Osteoblast (primary cell): ENCODE results near the gene FTH1. TPM values are rescaled to one million over a fixed set of nuclear protein-coding genes. Genes with fewer than 3 reads are reported as not detected.

ENCODE experiments used
- DNase-seq: peaks from one replicate; pipeline ENCODE4 v3.0.0; 2011; ENCODE audit warnings: low spot score, mixed read lengths; ENCODE audit not compliant: insufficient read length; ENCODE audit errors: missing footprints
- H2AFZ ChIP-seq: 2 replicates; pipeline ENCODE4 v1.6.0; 2011; ENCODE audit warnings: mild to moderate bottlenecking, low read length
- H3K27ac ChIP-seq: 2 replicates; pipeline ENCODE4 v1.5.1; 2011; ENCODE audit warnings: mild to moderate bottlenecking, low read depth, low read length, moderate library complexity
- H3K27me3 ChIP-seq: 2 replicates; pipeline ENCODE4 v1.6.0; 2012; ENCODE audit warnings: mild to moderate bottlenecking, control low read depth, inconsistent platforms, low read length, moderate library complexity; ENCODE audit not compliant: insufficient read depth
- H3K36me3 ChIP-seq: 2 replicates; pipeline ENCODE4 v1.5.1; 2011; ENCODE audit warnings: mild to moderate bottlenecking, low read length, control low read depth, moderate library complexity; ENCODE audit not compliant: insufficient read depth
- H3K4me1 ChIP-seq: 2 replicates; pipeline ENCODE4 v1.5.1; 2011; ENCODE audit warnings: mild to moderate bottlenecking, low read length, control low read depth, moderate library complexity; ENCODE audit not compliant: insufficient read depth
- H3K4me2 ChIP-seq: 2 replicates; pipeline ENCODE4 v1.6.0; 2011; ENCODE audit warnings: mild to moderate bottlenecking, low read length; ENCODE audit not compliant: insufficient read depth
- H3K4me3 ChIP-seq: fragments of 200-600 bp; sonication (generic); 3 replicates; pipeline ENCODE4 v1.5.1; 2012; ENCODE audit warnings: mild to moderate bottlenecking, low read length, inconsistent platforms; ENCODE audit not compliant: insufficient read depth
- H3K79me2 ChIP-seq: 2 replicates; pipeline ENCODE4 v1.6.0; 2012; ENCODE audit warnings: mild to moderate bottlenecking, low read length, control low read depth, inconsistent platforms; ENCODE audit not compliant: insufficient read depth
- H3K9me3 ChIP-seq: 2 replicates; pipeline ENCODE4 v1.5.1; 2011; ENCODE audit warnings: low read depth, low read length, control low read depth
- H4K20me1 ChIP-seq: 2 replicates; pipeline ENCODE4 v1.6.0; 2012; ENCODE audit warnings: mild to moderate bottlenecking, low read length, control low read depth; ENCODE audit not compliant: insufficient read depth
- CTCF ChIP-seq: IDR thresholded peaks from 2 replicates; pipeline ENCODE4 v1.5.1; 2011; ENCODE audit warnings: mild to moderate bottlenecking, low read depth, low read length, moderate library complexity; ENCODE audit errors: extremely low read depth
- total RNA-seq: library from RNA; depleted of rRNA; stranded (reverse); fragments of >200 nt; gene quantifications from 2 replicates; pipeline ENCODE4 v1.2.3, GENCODE V29; 2012

FTH1 gene
- total RNA-seq, 1 donor = 1,507 TPM

GRCh38 chr11:61923166-61924063, 44.0 kb downstream of the FTH1 start:
- DNase-seq = peak; percentile 95
- no peaks in the 10 kb centered on the region for H3K9me3 ChIP-seq
- H2AFZ ChIP-seq = peak overlapping the region; percentile 62
- no peak for TF ChIP-seq CTCF
- no peak overlapping the region for H3K4me2 ChIP-seq
- peaks cover 9% of the 10 kb centered on the region for H3K4me1 ChIP-seq
- no peaks in the 10 kb centered on the region for H3K79me2 ChIP-seq
- no peak overlapping the region for H3K4me3 ChIP-seq
- H3K27ac ChIP-seq = no peak overlapping the region
- peaks cover 5% of the 10 kb centered on the region for H3K27me3 ChIP-seq
- H3K36me3 ChIP-seq = no peaks in the 10 kb centered on the region
- H4K20me1 ChIP-seq = no peaks in the 10 kb centered on the region

GRCh38 chr11:61922539-61922938, 44.9 kb downstream of the FTH1 start:
- Histone ChIP-seq H3K79me2 (no peaks in the 10 kb centered on the region), H3K4me1 (peaks cover 11% of the 10 kb centered on the region), H3K9me3 (no peaks in the 10 kb centered on the region), H3K4me3 (no peak overlapping the region), H3K27ac (no peak overlapping the region), H3K4me2 (no peak overlapping the region), H3K36me3 (no peaks in the 10 kb centered on the region), H4K20me1 (no peaks in the 10 kb centered on the region), H3K27me3 (peaks cover 10% of the 10 kb centered on the region), H2AFZ (no peak overlapping the region)
- TF ChIP-seq CTCF = no peak
- DNase-seq = peak; percentile 98

GRCh38 chr11:61921446-61921845, 46.0 kb downstream of the FTH1 start:
- H4K20me1 ChIP-seq = no peaks in the 10 kb centered on the region
- TF ChIP-seq CTCF = no peak

GRCh38 chr11:61919705-61920631, 47.5 kb downstream of the FTH1 start:
- H3K9me3 ChIP-seq = no peaks in the 10 kb centered on the region
- no peak for TF ChIP-seq CTCF
- H2AFZ ChIP-seq = no peak overlapping the region
- peaks cover 3% of the 10 kb centered on the region for H3K79me2 ChIP-seq
- H3K36me3 ChIP-seq = no peaks in the 10 kb centered on the region
- peaks cover 11% of the 10 kb centered on the region for H3K4me1 ChIP-seq
- peaks cover 10% of the 10 kb centered on the region for H3K27me3 ChIP-seq
- no peak overlapping the region for H3K4me3 ChIP-seq
- peak; percentile 29 for DNase-seq
- no peaks in the 10 kb centered on the region for H4K20me1 ChIP-seq
- no peak overlapping the region for H3K27ac ChIP-seq
- no peak overlapping the region for H3K4me2 ChIP-seq

More at GRCh38 chr11:61921446-61921845, 46.0 kb downstream of the FTH1 start:
- peak; percentile 49 for DNase-seq
- Histone ChIP-seq H3K4me1 (peaks cover 11% of the 10 kb centered on the region), H3K27ac (no peak overlapping the region), H3K36me3 (no peaks in the 10 kb centered on the region), H3K9me3 (no peaks in the 10 kb centered on the region), H3K4me3 (no peak overlapping the region), H3K27me3 (peaks cover 10% of the 10 kb centered on the region), H3K4me2 (no peak overlapping the region), H2AFZ (no peak overlapping the region), H3K79me2 (peaks cover 1% of the 10 kb centered on the region)
